GM04504 (cell line): ENCODE data around the gene CEP97.
"Not testable (repeated sequence)": the region's sequence is repeated elsewhere in the genome, so short reads cannot be mapped to it uniquely, and the experiment has no call there.

Experiments
- DNase-seq: peaks from one replicate; pipeline ENCODE4 v3.0.0-alpha.2; 2012; ENCODE audit warnings: low read depth

CEP97 gene

DNA sequence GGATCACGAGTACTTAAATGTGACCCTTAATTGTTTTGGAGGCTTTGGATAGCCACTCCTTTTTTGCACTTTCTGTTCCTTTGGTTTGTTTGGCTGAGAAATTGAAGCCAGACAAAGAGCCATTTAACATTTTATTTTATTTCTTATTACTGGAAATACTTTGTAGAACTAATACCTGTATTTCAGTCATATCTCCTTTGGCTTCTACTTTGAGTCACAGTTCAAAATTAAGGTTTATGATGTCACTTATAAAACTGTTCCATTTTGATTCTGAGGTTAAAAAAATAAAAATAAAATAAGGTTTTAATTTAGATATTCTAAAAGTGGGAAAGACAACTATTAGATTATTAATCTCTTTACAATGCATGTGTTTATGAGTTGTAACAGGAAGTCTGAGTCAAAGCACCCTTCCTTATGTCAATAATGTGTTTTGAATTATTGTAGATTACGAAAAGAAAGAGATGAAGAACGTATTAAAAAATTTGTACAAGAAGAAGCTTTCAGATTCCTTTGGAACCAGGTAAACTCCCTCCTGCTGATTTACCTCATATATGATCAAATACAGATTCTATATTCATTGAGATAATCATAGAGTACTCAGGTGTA, 37.7 kb downstream of the CEP97 start:
- DNase-seq, result no peak

DNA sequence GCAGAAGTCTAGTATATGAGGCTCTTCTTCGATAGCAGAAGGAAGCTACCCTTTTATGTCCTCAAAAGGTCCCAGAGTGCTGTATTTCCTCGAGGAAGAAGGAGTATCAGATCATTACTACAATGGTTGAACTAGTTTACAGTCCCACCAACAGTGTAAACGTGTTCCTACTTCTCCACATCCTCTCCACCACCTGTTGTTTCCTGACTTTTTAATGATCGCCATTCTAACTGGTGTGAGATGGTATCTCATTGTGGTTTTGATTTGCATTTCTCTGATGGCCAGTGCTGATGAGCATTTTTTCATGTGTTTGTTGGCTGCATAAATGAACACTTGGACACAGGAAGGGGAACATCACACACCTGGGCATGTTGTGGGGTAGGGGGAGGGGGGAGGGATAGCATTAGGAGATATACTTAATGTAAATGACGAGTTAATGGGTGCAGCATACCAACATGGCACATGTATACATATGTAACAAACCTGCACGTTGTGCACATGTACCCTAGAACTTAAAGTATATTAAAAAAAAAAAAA, 53.4 kb downstream of the CEP97 start:
- DNase-seq, result not testable (repeated sequence)

DNA sequence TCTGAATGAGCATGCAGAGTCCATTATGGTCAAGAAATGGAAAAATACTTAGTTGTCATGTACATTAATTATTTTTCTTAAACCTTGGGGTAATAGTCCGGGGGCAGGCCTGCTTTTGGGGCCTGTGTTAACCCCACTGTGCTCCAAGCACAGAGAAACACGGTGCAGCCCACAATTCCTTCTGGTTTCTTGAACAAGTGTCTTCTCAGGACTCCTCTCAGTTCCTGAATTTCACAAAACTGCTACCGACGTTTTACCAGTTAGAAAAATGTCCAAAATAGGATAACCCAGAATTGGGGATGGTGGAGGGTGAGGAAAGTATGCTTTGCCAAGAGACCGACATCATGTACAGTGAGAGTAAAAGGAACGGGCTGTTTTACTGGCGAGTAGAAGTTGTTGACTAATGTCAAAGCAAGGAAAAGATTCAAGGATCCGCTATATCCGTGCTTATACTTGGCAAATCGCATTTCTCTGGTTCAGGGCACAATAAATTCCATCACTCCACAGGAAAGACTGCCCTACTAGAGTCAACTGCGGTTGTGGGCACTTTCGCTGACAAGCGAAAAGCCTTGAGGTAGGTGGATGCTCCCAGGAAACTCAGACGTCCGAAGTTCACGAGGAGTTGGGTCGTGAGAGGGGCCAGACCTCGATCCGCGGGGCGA, 54.1 kb downstream of the CEP97 start:
- no peak for DNase-seq

DNA sequence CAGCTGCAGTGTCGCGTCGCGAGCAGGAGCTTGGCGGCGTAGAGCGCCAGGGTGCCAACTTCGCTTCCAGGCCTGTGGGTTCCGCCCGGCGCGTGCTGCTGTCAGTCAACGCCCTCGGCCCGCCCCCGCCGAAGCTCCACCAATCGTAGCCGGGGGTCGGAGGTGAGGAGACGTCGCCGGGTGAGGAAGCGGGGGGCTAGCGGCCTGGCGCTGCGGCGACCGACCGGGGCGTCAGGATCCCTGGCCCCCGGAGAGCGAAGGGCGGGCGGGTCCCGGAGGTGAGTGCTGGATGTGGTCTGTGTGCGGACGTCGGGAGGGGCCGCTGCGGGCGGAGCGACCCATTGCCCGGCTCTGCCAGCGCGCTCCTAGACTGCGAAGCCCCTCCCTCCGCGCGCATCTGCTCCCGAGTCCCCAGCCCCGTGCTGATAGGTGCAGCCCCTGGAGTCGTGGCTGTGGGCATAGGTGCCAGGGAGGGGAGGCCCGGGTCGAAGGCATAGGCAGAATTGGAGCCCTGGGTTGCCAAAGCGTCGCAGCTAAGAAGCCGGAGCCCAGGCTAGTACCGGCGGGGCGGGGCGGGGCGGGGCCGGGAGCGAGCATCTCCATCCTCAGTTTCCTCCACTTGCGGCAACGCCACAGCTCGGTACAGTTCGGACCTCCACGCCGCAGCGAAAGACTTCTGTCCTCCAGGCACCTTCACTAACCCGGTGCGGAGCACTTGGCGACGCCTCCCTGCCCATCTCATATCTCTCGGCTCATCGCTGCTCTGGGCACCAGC, 54.8 kb downstream of the CEP97 start, which contains the start of gene NXPE3:
NXPE3 (plus strand) TSS at position 165 of the 775 bp plus-strand sequence. CDS start 6,386 bp downstream, outside the sequence.
- DNase-seq, result peak; percentile 52

DNA sequence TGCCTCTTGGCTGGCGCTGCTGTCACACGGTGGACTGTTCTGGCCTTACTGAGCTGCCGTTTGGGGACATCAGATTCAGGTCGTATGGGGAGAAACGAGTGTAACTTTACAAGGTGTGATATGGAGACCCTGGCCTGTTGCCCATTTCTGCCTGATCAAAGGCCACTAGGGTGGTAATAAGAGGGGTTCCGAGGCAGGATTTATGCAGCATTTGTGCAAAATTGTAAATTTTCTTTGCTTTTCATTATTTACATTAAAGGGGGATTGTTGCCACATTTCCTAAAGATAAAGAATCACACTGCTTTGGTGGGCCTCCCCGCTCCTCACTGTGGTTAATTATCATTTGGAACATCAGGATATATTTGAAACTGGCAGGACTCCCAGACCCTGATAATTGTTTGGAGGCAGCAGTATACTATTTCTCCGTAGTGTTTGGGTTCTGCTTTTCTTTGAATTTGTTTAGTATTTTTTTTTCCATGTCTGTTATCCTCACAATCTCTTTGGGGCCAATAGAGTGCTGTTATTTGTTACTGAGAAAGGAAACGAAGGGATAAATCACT, 55.5 kb downstream of the CEP97 start:
- DNase-seq, result no peak

DNA sequence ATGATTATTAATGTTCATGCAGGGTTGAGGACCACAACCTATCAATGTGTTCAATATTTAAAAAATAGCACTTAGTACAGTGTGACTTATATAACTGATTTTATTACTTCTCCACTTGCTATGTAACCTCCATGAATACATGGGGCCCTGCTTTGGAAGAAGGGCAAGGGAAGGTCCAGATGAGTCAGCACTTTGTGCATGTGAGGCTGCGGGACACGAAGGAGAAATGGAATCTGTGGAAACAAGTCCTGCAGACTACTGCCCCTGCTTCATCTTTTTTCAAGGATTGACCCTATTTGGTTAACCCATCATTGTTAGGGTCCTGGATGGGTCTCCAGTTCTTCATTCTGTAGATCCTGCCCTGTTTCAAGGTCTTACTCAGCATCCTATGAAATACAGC, 56.2 kb downstream of the CEP97 start:
- peak; percentile 65 for DNase-seq

DNA sequence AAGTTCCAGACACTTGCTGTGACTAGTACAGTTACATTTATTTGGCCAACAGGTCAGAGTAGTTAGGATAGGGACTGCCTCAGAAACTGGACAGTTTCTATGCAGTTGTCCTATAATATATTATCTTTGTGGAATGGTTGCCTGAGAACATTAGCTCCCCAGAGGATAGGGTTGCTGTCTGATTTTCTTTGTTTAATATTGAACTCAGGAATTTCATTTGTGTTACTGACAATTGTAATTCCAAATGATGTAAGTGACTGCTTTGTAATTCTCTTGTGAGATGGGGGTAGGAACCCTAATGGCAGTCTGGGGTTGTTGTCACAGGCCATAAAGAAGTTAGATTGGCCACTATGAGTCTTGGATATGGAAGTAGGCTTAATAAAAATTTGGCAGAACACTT, 56.8 kb downstream of the CEP97 start:
- no peak for DNase-seq

DNA sequence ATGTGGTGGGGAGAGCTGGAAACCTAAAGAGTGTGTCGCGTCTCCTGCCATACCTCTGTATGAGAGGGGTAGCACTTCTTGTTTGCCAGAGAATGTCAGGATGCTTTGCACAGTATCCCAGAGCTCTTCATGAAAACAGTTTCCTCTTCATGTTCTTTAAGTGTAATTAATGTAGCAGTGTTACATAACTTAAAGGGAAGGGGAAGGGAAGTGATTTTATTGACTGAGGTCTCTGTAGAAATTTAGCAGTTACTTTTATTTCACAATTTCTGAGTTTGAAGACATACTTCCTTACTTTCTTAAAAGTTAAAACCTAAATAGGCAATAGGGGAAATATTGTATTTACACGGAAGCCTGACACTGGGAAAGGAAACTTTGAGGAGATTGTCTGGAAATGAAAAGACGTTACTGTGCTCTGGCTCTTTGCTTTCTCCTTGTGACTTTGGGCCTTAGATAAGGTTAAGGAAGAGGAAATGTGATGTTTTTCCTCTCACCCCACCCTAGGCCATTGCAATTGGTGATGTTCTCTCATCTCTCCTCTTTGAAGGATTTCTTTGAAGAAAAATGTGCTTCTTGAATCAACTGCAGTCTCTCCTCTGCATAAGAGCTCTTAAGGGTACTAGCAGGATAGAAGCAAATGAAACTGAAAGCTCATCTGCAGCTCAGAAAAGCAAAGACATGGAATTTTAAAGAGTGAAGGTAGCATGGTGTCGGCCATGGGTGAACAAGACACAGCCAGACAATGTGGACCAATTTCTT, 60.6 kb downstream of the CEP97 start:
- no peak for DNase-seq

DNA sequence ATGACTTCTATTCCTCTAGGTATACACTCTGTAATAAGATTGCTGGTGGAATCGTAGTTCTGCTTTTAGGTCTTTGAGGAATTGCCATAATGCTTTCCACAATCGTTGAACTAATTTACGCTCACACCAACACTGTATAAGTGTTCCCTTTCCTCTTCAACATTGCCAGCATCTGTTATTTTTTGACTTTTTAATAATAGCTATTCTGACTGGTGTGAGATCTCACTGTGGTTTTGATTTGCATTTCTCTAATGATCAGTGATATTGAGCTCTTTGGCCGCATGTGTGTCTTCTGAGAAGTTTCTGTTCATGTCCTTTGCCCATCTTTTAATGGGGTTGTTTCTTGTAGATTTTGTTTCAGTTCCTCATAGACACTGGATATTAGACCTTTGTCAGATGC, 67.4 kb downstream of the CEP97 start:
- no peak for DNase-seq

DNA sequence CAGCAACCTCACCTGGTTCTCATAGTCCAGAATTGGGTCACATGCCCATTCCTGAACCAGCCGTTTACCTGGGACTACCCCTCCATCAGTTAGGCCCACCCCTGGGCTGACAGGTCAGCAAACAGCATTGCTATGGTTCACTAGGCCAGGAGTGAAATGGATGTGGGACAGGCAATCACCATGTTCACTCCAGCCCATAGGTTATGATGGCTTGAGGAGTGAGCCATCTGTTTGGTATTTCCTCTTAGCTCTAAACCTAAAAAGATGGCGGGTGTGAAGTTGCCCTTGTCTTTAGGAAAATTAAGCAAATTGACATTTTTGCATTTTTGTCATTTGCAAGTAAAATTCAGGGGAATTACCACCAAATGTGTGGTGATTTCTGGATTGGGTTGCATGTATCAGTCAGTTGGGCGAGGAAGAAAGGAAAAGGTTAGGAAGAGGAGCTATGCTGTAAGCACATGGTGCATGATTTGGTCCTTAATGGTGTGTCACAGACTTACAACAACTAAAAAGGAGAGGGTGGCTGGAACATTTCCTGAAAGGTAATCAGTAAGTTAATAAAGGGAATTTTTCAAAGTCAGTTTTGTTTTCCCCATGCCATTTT, 71.8 kb downstream of the CEP97 start:
- no peak for DNase-seq

DNA sequence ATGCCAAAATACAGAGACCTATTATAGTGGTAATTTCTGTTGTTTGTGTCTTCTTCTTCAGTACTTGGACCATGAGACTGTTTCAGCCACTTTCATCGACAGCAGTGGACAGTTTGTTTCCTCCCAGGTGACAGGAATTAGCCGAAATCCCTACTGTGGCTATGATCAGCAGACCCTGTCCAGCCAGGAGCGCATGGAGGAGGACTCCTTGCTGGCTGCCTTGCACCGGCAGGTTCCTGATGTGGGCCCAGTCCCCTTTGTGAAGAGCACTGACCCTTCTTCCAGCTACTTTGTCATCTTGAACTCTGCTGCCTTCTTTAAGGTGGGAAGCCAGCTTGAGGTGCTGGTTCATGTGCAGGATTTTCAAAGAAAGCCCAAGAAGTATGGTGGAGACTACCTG, 76.8 kb downstream of the CEP97 start:
- DNase-seq, result no peak

DNA sequence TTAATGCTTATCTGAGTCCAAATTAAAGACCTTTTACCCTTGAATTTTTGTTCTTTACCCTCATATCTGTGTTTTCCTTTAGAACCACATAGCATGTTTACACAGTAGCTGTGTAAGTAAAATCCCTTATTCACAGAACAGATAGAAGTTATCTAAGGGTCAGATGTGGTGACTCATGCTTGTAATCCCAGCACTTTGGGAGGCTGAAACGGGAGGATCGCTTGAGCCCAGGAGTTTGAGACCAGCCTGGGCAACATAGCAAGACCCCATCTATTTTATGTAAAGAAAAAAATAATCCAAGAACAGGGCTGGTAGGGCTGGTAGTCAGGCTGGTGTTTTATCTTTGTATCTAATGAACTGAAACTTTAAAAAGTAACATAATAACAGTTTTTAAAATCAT, 77.8 kb downstream of the CEP97 start:
- DNase-seq, result no peak

DNA sequence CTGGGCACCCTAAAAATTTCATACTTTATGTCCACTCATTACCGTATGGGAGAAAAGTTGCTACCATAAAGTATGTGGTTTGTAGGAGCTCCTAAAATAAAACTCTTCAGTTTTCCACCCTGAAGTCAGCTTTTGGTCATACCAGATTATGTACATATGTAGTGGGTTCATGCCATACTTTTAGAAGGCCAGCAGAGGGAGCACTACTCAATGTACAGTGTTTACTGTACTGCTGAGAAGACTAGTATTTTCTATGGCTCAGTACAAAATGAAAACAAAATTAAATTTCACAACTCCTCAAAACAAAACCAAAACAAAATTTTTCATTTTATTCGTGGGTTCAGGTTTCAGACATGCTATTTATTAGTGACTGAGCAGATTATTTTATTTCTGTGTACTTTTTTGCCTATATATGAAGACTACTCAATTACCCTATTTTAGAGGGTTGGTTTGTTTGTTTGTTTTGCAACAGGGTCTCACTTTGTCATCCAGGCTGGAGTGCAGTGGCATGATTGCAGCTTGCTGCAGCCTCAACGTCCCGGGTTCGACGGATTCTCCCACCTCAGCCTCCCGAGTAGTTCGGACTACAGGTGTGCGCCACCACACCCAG, 78.9 kb downstream of the CEP97 start:
- DNase-seq, result peak; percentile 44

DNA sequence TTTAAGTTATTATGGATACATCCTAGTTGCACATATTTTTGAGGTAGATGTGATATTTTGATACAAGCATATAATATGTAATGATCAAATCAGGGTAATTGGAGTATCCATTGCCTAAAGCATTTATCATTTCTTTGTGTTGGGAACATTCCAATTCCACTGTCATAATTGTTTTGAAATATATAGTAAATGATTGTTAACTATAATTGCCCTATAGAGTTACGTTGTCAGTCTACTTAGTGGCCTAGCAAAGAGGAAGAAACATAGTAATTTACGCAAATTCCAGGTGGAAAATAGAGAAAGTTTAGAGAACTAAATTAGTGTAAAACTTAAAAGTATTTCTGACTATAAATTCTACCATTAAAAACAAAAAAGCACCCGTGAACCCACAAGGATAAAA, 79.5 kb downstream of the CEP97 start:
- DNase-seq, result no peak

DNA sequence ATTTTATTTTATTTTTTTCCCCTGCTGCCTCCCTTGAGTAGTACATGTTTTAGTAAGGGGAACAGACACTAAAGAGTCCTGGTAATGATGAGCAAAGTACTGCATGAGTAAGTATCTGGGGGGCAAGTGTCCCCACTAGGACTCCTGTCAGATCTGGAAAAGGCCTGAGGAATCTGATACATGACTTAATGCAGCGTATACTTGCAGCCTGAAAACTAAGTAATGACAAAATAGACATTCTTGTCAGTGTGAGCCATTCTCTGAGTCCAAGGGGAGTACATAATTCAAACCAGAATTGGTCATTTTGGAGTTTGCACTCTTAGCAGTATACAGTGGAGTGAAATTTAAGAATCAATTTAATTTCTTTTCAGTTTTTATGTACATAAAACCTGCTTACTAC, 82.1 kb downstream of the CEP97 start:
- DNase-seq, result no peak

DNA sequence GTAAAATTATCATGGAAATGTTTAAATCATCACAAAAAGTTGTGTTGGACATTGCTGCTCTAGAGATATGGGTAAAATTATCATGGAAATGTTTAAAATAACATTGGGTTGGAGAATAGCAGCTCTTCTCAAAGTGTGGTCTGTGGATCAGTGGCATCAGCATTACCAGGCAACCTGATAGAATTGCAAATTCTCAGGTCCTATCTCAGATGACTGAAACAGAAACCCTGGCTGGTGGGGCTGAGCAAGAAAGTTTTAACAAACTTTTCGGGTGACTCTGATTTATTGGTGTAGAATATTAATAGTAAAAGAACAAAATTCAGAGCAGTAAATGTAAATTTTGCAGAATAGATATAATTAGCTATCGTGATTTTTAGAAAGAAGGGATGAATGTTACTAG, 83.5 kb downstream of the CEP97 start:
- DNase-seq, result no peak

DNA sequence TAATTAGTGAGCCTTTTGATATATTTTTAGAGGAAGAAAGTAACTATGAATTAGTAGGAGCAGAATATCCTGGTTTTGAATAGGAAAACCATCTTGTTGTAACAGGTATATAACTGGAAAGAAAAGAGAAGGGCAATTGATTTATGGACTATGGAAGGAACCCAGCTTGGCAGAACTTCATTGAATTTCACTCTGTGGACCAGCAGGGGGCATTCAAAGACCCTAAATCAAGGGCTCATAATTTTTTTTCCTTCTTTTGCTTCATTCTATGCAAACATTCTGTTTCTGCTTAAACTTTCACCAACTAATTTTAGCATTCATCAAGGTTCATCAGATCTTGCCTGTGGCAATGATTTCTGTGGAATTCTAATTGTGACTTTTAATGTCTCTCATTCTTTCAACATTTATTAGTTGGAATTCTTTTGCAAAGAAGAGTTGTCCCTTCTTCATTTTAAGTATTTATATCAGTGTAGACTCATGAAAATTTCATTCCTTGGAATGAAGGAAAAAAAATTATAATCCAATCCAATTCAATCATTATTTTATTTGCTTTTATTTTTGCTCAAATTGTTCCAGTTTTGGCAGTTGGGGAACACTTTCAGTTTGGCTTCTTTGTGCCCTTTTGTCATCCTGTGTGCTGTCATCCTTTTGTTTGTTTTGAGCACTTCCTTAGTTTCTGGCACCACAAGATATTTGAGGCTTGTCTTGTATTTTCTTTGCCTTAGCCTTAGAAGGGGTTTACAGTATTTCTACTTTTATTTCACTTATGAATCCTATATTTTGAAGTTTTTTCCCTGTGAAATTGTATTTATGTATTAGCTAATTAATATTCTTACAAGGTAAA, 85.0 kb downstream of the CEP97 start:
- DNase-seq, result no peak

DNA sequence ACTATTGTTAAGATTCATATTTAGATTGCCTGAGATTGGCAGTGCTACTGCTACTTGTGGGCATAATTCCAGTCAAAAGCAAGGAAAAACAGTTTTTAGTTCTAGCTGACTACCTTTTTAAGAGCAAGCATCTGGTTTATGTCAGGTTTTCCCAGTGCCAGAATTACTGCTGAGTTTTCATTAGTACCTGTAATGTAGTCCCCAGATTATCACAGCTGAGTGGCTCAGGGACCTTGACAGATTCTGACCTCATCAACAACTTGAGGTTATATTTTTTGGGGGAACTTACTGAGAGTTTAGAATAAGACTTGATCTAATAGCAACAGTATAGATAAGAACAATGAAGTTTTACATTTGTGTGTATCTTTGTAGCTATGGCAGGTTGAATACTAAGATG, 85.6 kb downstream of the CEP97 start:
- DNase-seq, result no peak

DNA sequence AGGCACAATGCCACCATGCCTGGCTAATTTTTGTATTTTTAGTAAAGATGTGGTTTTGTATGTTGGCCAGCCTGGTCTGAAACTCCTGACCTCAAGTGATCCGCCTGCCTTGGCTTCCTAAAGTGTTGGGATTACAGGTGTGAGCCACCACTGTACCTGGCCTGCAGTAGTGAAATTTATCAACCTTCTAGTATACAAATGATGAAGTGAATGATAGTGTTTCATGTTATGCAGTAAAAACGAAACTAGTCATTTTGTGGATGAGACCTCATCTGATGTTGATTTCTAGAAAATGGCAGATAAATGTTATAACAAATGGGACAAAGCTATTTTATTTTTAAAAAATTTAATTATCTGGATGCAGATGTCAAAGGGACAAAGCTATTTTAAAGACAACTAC, 87.5 kb downstream of the CEP97 start:
- no peak for DNase-seq

DNA sequence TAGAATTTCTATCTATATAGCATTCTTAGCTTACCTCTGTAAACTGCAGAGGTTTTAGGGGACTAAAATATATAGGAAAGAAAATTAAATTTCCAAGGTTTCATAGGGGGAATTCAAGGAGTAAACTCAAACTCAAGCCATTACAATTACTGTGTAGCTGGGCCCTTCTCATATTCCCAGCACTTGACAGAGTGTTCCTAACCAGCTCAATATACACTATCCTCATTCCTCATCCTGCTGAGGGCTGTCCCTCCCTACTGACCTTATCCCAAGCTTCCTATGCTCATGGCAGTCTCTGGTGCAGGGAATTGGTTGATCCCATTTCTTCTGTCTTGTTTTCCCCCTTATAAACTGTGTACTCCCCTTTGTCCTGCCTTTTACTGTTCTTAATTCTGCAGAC, 88.5 kb downstream of the CEP97 start:
- no peak for DNase-seq
